Measurements from ENCODE around the gene CACHD1. TPM values are rescaled to one million over a fixed set of nuclear protein-coding genes. Genes with fewer than 3 reads are reported as not detected.
A peak's percentile ranks its signal among the peaks of the same experiment; 100 is the strongest.

CACHD1 gene
- total RNA-seq, 2 donors from 2014 or later = 8.6 to 12.9 TPM

- no peak overlapping the region for H3K27ac ChIP-seq
- no peaks in the 10 kb centered on the region for H3K36me3 ChIP-seq (replicated peaks in 1 of 2; ENCODE audit: insufficient read depth in 1 of 2, low read depth in 2 of 2)
- intact Hi-C loops (cut with DNase I) = no loop called here
- no peaks in the 10 kb centered on the region for H3K9me3 ChIP-seq
- DNase-seq (no peak), ATAC-seq (no peak)
- 81 to 88% methylated on average over 3 of the region's 3 CpGs for WGBS, 2 donors
- H3K4me3 ChIP-seq = no peak overlapping the region
- H3K27me3 ChIP-seq = no peaks in the 10 kb centered on the region
- TF ChIP-seq CTCF (IDR thresholded peaks at IDR 0.05) (no peak), POLR2A (IDR thresholded peaks at IDR 0.05) (no peak)
- no peaks in the 10 kb centered on the region for H3K4me1 ChIP-seq
These were observed 108.5 kb downstream of the CACHD1 start for GRCh38 chr1:64578270-64578973.

GRCh38 chr1:64579767-64580166 lies 109.8 kb downstream of the CACHD1 start:
- Histone ChIP-seq H3K36me3 (replicated peaks in 1 of 2; ENCODE audit: insufficient read depth in 1 of 2, low read depth in 2 of 2) (no peaks in the 10 kb centered on the region), H3K4me3 (no peak overlapping the region), H3K27me3 (no peaks in the 10 kb centered on the region), H3K27ac (no peak overlapping the region), H3K4me1 (no peaks in the 10 kb centered on the region), H3K9me3 (no peaks in the 10 kb centered on the region)
- DNase-seq (no peak), ATAC-seq (no peak)
- intact Hi-C loops (cut with DNase I) = no loop called here
- TF ChIP-seq POLR2A (IDR thresholded peaks at IDR 0.05) = no peak
- peak in 2 of 7 experiments; percentile 5 to 14 for TF ChIP-seq CTCF (IDR thresholded peaks at IDR 0.05)
- WGBS, 2 donors = 34 to 36% methylated on average over 5 of the region's 5 CpGs

GRCh38 chr1:64581135-64581842 lies 111.4 kb downstream of the CACHD1 start:
- no peaks in the 10 kb centered on the region for H3K4me1 ChIP-seq
- intact Hi-C loops (cut with DNase I) = no loop called here

GRCh38 chr1:64581843-64582185 lies 111.9 kb downstream of the CACHD1 start:
- intact Hi-C loops (cut with DNase I) = no loop called here
- Histone ChIP-seq H3K4me3 (no peak overlapping the region), H3K27me3 (no peaks in the 10 kb centered on the region), H3K9me3 (no peaks in the 10 kb centered on the region), H3K4me1 (no peaks in the 10 kb centered on the region), H3K36me3 (replicated peaks in 1 of 2; ENCODE audit: insufficient read depth in 1 of 2, low read depth in 2 of 2) (no peaks in the 10 kb centered on the region), H3K27ac (no peak overlapping the region)
- TF ChIP-seq POLR2A (IDR thresholded peaks at IDR 0.05) (no peak), CTCF (IDR thresholded peaks at IDR 0.05) (no peak)
- DNase-seq = no peak
- no peak for ATAC-seq
- WGBS, 2 donors = 78 to 85% methylated on average over 4 of the region's 4 CpGs

More at GRCh38 chr1:64581135-64581842, 111.4 kb downstream of the CACHD1 start:
- H3K9me3 ChIP-seq = no peaks in the 10 kb centered on the region
- WGBS, 2 donors = 87 to 90% methylated on average over 3 of the region's 3 CpGs
- H3K27me3 ChIP-seq = no peaks in the 10 kb centered on the region
- DNase-seq (no peak), ATAC-seq (no peak)
- TF ChIP-seq POLR2A (IDR thresholded peaks at IDR 0.05) = no peak
- TF ChIP-seq CTCF (IDR thresholded peaks at IDR 0.05) = no peak
- no peaks in the 10 kb centered on the region for H3K36me3 ChIP-seq (replicated peaks in 1 of 2; ENCODE audit: insufficient read depth in 1 of 2, low read depth in 2 of 2)
- no peak overlapping the region for H3K4me3 ChIP-seq
- no peak overlapping the region for H3K27ac ChIP-seq

Data from body of pancreas (tissue), 4 donors.